Measurements from ENCODE around the gene CAVIN3. TPM values are rescaled to one million over a fixed set of nuclear protein-coding genes. Genes with fewer than 3 reads are reported as not detected.

Gene CAVIN3
- total RNA-seq, 1 donor: 314 TPM

DNA sequence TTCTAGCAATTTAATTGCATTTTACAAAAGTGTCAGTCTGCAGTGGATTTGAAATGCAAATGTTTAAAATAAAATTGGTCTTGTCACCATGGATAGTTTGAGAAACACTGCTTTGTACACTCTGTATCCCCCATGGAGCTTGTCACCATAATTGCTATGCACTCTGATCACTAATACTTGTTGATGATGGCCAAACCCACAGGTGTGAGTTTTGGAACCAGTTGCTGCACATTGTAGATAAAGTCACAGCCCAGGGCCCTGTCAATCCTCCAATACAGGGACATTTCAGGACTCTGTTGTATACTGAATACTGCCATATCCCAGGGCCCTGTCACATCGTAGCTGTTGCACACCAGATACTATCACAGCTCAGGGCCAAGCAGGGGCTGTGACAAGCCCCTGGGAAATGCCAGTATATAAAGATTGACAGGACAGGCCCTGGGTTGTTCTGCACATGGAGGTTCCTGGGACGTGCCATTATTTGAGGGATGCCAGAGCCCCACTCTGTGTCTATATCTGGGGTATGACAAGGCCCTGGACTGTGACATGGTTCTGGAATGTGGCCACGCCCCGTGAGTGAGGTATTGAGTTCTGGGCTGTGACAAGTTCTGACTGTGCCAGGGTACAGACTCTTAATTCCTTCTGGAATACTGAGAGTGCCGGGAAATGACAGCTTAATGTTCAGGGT is 42.0 kb upstream of the CAVIN3 start:
- no peaks in the 10 kb centered on the region for H4K20me1 ChIP-seq (ENCODE audit: insufficient read depth, low read length)
- no peak overlapping the region for H3K4me2 ChIP-seq (ENCODE audit: insufficient read depth, low read length)
- peak overlapping the region; percentile 32 for H2AFZ ChIP-seq (ENCODE audit: low read length)
- TF ChIP-seq, protein P1, sequence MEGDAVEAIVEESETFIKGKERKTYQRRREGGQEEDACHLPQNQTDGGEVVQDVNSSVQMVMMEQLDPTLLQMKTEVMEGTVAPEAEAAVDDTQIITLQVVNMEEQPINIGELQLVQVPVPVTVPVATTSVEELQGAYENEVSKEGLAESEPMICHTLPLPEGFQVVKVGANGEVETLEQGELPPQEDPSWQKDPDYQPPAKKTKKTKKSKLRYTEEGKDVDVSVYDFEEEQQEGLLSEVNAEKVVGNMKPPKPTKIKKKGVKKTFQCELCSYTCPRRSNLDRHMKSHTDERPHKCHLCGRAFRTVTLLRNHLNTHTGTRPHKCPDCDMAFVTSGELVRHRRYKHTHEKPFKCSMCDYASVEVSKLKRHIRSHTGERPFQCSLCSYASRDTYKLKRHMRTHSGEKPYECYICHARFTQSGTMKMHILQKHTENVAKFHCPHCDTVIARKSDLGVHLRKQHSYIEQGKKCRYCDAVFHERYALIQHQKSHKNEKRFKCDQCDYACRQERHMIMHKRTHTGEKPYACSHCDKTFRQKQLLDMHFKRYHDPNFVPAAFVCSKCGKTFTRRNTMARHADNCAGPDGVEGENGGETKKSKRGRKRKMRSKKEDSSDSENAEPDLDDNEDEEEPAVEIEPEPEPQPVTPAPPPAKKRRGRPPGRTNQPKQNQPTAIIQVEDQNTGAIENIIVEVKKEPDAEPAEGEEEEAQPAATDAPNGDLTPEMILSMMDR (IDR thresholded peaks at IDR 0.05; ENCODE audit: extremely low read depth, low read depth, low read length): no peak
- H3K27me3 ChIP-seq (ENCODE audit: insufficient read depth, low read length): no peaks in the 10 kb centered on the region
- H3K4me1 ChIP-seq (ENCODE audit: insufficient read depth, low read length): peaks cover 19% of the 10 kb centered on the region
- no peak for DNase-seq (ENCODE audit: insufficient read length, low spot score, missing footprints)
- no peaks in the 10 kb centered on the region for H3K9me3 ChIP-seq (ENCODE audit: low read depth, low read length)
- H3K36me3 ChIP-seq (ENCODE audit: insufficient read depth, low read length): no peaks in the 10 kb centered on the region
- no peak overlapping the region for H3K4me3 ChIP-seq (ENCODE audit: insufficient read depth, low read length)
- no peaks in the 10 kb centered on the region for H3K79me2 ChIP-seq (ENCODE audit: insufficient read depth, low read length)
- H3K27ac ChIP-seq (ENCODE audit: low read depth, low read length): no peak overlapping the region

DNA sequence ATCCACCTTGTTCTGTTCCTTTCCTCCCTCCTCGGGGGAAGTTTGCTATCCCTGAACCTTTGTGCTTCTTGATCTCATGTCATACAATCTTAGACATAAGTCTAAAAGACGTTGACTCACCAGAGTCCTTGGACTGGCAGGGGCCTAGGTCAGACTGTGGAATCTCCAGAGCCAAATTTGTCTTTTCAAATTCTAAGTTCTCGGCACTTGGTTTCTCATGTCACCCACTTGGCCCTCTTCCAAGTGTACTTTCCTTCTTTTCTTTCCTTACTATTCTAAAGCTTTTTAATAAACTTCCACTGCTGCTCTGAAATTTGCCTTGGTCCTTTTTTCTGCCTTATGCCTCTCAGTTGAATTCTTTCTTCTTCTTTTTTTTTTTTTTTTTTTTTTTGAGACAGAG is 39.9 kb upstream of the CAVIN3 start:
- Histone ChIP-seq H3K9me3 (ENCODE audit: low read depth, low read length) (no peaks in the 10 kb centered on the region), H3K4me1 (ENCODE audit: insufficient read depth, low read length) (peaks cover 33% of the 10 kb centered on the region), H3K27ac (ENCODE audit: low read depth, low read length) (no peak overlapping the region), H3K27me3 (ENCODE audit: insufficient read depth, low read length) (no peaks in the 10 kb centered on the region), H3K79me2 (ENCODE audit: insufficient read depth, low read length) (no peaks in the 10 kb centered on the region), H3K36me3 (ENCODE audit: insufficient read depth, low read length) (no peaks in the 10 kb centered on the region), H3K4me3 (ENCODE audit: insufficient read depth, low read length) (no peak overlapping the region), H4K20me1 (ENCODE audit: insufficient read depth, low read length) (no peaks in the 10 kb centered on the region), H3K4me2 (ENCODE audit: insufficient read depth, low read length) (no peak overlapping the region), H2AFZ (ENCODE audit: low read length) (peak overlapping the region; percentile 40)
- no peak for DNase-seq (ENCODE audit: insufficient read length, low spot score, missing footprints)
- TF ChIP-seq, protein P1 (IDR thresholded peaks at IDR 0.05; ENCODE audit: extremely low read depth, low read depth, low read length): no peak

DNA sequence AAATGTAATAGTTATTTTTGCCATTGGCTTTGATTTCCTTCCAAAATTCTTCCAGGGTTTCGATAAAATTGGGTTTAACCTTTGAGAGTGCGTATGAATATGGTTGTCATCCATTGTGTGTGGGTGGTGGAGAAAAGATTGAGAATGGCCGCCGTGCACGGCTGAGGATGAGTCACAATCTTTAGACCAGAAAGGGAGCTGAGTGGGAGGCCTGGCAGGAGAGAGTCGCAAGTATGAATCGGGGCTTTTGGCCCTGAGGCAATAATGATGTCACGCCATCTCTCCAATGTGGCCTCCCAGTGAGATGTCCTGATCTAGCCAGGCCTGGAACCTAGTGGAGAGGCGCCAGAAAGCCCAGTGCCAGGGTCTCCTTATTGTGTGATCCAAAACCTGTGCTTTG is 36.9 kb upstream of the CAVIN3 start:
- Histone ChIP-seq H4K20me1 (ENCODE audit: insufficient read depth, low read length) (no peaks in the 10 kb centered on the region), H2AFZ (ENCODE audit: low read length) (peak overlapping the region; percentile 75), H3K27me3 (ENCODE audit: insufficient read depth, low read length) (no peaks in the 10 kb centered on the region), H3K4me3 (ENCODE audit: insufficient read depth, low read length) (peak overlapping the region; percentile 24), H3K4me1 (ENCODE audit: insufficient read depth, low read length) (peaks cover 42% of the 10 kb centered on the region), H3K79me2 (ENCODE audit: insufficient read depth, low read length) (no peaks in the 10 kb centered on the region), H3K36me3 (ENCODE audit: insufficient read depth, low read length) (no peaks in the 10 kb centered on the region), H3K27ac (ENCODE audit: low read depth, low read length) (peak overlapping the region; percentile 85), H3K4me2 (ENCODE audit: insufficient read depth, low read length) (peak overlapping the region; percentile 69), H3K9me3 (ENCODE audit: low read depth, low read length) (no peaks in the 10 kb centered on the region)
- TF ChIP-seq, protein P1 (IDR thresholded peaks at IDR 0.05; ENCODE audit: extremely low read depth, low read depth, low read length): no peak
- DNase-seq (ENCODE audit: insufficient read length, low spot score, missing footprints): peak; percentile 87

DNA sequence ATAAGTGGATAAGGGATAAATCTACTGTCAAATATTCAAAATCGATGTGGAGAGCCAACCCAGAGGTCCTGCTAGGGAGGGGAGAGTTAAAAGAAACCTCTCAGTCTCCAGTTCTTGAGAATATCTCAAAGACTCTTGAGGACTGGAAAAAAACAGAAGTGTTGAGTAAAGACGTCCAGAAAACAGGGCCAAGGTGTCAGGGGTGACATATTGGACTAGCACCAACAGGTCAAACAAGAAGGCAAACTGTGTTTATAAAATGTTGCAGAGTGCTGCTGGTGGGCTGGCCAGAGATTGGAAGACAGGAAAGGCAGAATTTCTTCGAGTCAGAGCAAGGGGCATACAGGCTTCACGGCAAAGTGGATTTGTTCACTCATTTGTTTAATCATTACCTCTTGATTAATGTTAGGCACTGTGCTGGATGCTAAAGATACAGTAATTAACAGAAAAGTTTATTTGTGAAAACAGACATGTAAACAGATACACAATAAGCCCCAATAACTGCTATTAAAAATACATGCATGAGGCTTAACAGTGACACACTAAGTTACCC is 36.3 kb upstream of the CAVIN3 start:
- TF ChIP-seq, protein P1 (IDR thresholded peaks at IDR 0.05; ENCODE audit: extremely low read depth, low read depth, low read length): no peak
- Histone ChIP-seq H2AFZ (ENCODE audit: low read length) (peak overlapping the region; percentile 75), H3K4me1 (ENCODE audit: insufficient read depth, low read length) (peaks cover 42% of the 10 kb centered on the region), H3K4me3 (ENCODE audit: insufficient read depth, low read length) (peak overlapping the region; percentile 24), H4K20me1 (ENCODE audit: insufficient read depth, low read length) (no peaks in the 10 kb centered on the region), H3K4me2 (ENCODE audit: insufficient read depth, low read length) (peak overlapping the region; percentile 69), H3K27me3 (ENCODE audit: insufficient read depth, low read length) (no peaks in the 10 kb centered on the region), H3K27ac (ENCODE audit: low read depth, low read length) (peak overlapping the region; percentile 85), H3K36me3 (ENCODE audit: insufficient read depth, low read length) (no peaks in the 10 kb centered on the region), H3K79me2 (ENCODE audit: insufficient read depth, low read length) (no peaks in the 10 kb centered on the region), H3K9me3 (ENCODE audit: low read depth, low read length) (no peaks in the 10 kb centered on the region)
- DNase-seq (ENCODE audit: insufficient read length, low spot score, missing footprints): no peak
